HEK293T (cell line): Measurements from ENCODE around the gene PLGLB1.
A peak's percentile ranks its signal among the peaks of the same experiment; 100 is the strongest.
"Not testable (repeated sequence)": the region's sequence is repeated elsewhere in the genome, so short reads cannot be mapped to it uniquely, and the experiment has no call there.

Experiments used
- CTCF ChIA-PET: fragments of 350-600 bp; formaldehyde crosslinking; extraction: SDS; loops from one replicate; lab custom pipeline; 2021; ENCODE audit warnings: antibody characterized with exemption, inconsistent platforms; lab: Yijun Ruan, JAX
- POLR2A ChIA-PET: fragments of 350-600 bp; formaldehyde crosslinking; extraction: SDS; loops from one replicate; lab custom pipeline; 2020; ENCODE audit warnings: antibody characterized with exemption, inconsistent platforms; lab: Yijun Ruan, JAX
- DNase-seq: peaks from one replicate; pipeline ENCODE4 v3.0.0; 2012; ENCODE audit warnings: mixed read lengths; ENCODE audit errors: extremely low spot score
- ZNF384 ChIP-seq: fragments of 450-650 bp; IDR thresholded peaks from 2 replicates; pipeline ENCODE4 v1.6.1; 2016

PLGLB1 gene

DNA sequence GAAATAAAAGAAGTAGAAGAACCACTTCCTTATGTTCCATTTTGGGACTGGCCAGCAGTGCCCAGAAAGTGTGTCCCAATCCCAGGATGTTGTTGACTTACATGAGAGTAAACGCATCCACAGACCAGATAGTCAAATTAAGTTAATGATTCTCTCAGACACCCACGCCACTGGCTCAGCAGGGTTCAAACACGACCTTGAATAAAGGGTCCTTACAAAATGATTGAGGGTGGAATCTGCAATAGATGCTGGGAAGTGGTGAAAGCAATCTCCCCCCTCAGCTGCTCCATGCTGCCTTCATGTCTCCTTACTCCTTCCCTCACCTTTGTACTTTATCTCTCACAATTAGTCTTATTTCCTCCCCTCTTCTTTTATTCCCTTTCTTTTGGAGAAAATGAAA is at the start of gene PLGLB1:
Gene PLGLB1 (minus strand): TSS at position 101 of the 400 bp plus-strand sequence. CDS start 61 bp downstream, at position 40.
- POLR2A ChIA-PET, CTCF ChIA-PET, DNase-seq: not testable (repeated sequence)

DNA sequence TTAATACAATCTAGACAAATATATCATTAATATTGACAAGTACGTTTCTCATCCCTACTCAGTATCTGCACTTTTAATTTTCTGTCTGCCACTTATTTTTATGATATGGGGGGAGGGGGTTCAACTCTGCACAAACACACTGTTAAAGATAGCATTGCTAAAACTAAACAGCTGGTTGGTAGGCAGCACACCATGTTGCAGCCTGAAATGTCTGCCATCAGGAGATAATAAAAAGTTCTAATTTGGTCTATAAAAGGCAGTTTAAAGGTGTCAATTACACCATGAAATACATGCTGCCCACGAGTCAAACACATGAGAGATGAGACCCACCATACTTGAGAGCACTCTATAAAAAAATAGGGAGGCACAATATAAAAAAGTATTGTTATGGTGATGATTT is 42.7 kb upstream of the PLGLB1 start:
- POLR2A ChIA-PET, DNase-seq, CTCF ChIA-PET: not testable (repeated sequence)

DNA sequence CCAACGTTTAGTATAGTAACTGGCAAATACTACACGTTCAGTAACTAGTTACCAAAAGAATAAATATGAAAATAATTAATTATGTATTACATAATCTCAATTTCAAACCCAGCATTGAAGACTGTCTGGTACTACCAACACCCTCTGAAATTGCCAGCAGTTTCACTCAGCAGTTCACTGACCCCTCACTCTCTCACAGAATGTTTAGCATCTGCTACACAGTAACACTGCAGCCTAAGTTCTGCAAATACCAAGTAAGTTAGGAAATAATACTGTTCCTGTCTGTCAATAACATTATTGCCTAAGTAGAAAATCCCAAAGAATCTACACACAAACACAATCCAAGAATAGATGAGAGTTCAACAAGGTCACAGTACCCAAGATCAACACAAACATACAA is 41.8 kb upstream of the PLGLB1 start:
- DNase-seq, CTCF ChIA-PET, POLR2A ChIA-PET: not testable (repeated sequence)

DNA sequence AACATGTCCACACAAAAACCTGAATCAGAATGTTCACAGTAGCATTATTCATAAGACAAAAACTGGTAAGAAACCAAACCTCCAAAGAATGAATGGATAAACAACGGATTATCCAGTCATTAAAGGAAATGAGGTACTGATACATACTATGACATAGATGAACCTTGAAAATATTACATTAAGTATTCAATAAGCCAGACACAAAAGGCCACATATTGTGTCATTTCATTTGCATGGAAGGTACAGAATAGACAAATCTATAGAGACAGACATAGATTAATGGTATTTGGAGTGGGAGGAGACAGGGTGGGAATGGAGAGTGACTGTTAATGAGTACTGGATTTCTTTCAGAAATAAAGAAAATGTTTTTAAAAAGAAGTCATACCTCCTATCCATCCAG is 39.9 kb upstream of the PLGLB1 start:
- POLR2A ChIA-PET, DNase-seq, CTCF ChIA-PET: not testable (repeated sequence)

DNA sequence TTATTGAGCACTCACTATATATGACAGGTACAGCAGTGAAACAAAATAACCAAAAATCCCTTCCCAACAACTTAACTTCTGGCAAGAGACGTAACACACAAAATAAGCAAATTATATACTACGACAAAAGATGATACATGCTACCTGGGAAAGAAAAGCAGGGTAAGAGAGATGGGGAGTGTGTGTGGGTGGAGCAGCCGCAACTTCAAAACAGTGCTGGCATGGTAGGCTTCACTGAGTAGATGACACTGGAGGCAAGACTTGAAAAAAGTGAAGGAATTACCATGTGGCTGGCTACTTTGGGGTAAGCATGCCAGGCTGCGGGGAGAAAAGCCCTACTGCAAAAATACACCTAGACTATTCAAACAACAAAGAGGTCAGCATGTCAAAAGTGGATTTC is 36.0 kb upstream of the PLGLB1 start:
- DNase-seq, POLR2A ChIA-PET, CTCF ChIA-PET: not testable (repeated sequence)

DNA sequence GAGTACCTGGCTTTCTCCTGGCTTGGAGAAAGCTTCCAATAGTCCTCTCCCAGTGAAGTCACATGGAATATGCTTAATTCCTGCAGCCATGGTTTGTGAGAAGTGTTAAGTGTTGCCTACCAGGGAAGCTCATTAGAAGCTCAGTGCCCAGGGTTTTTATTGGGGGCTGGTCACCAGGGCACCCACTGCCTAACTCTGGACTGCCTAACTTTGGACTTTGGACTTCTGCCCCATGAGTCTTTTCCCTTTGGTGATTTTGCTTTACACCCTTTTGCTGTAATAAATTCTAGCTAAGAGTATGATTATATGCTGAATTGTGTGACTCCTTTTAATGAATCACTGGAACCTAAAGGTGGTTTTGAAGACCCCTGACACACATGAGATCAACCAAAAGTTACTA is 35.2 kb upstream of the PLGLB1 start:
- CTCF ChIA-PET, DNase-seq, POLR2A ChIA-PET: not testable (repeated sequence)

DNA sequence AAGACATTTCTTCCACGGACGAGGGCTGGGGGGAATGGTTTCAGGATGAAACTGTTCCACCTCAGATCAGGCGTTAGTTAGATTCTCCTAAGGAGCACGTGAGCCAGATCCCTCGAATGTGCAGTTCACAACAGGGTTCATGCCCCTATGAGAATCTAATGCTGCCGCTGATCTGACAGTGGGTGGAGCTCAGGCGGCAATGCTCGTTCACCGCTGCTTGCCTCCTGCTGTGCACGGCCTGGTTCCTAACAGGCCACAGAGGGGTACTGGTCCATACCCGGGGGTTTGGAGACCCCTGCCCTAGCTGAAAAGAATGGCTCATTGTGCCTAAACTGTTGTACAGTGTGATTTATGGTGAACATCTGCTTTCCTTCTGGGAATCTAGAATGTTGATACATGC is 34.8 kb upstream of the PLGLB1 start:
- POLR2A ChIA-PET, CTCF ChIA-PET, DNase-seq: not testable (repeated sequence)

DNA sequence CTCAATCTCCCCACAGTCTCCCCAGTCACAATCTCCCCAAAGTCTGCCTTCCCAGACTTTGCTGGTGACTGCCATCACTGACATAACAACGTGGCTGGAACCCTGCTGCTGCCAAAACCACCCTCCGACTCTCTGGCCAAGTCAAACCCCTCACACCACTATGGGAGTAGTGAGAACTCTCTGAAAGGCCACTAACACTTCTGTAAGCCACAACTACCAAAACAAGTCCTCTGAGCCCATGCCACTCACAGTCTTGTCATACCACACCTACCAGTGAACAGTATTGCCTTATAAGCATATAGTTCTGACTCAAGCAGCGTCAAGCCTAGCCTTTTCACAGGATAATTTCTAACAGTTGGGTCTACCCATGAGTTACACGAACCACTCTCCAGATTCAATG is 32.7 kb upstream of the PLGLB1 start:
- CTCF ChIA-PET, POLR2A ChIA-PET, DNase-seq: not testable (repeated sequence)

DNA sequence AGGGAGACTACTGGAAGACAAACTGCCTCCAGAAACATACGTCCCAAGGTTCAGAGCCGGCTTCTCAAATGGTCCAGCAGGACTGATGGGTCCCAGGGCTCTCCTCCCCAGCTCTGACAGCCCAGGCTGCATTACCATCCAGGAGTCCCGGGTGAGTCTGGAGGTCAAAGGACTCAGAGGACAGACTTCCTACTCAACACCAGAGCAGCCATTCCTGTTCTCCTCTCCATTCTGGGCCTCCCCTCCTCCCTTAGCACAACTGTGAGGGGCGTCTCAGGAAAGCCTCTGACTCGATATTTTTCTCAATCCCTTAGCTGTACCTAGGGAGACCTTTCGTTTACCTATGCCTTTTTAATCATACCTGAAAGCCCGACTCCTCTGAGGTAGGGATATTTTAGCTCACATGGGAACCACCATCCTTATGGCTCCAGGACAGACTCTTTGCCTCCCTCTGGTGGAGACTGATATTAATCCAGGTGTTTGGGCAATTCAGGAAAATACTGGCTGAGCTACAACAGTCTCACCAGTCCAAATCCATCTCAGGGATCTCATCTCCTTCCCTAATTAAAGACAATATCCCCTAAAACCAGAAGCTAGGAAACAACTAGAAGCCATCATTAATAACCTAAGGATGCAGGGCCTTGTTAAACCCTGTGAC is 19.8 kb upstream of the PLGLB1 start:
- POLR2A ChIA-PET, CTCF ChIA-PET, DNase-seq: not testable (repeated sequence)

DNA sequence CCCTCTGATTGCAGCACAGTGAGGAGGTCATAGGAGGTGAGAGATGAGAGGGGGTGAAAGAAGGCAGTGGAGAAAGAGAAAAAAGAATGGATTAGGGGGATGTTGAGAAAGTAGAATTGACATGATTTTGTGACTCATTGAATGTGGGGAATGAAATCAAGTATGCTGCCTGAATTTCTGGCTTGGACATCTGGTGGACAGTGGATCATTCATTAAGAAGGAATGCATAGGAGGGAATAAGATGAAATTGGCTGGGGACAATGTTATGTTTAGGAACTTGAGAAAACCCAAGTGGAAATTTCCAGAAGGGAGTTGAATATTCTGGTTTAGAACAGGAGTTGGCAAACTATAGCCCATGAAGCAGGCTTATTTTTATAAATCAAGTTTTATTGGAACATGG is 7.0 kb upstream of the PLGLB1 start:
- CTCF ChIA-PET, POLR2A ChIA-PET, DNase-seq: not testable (repeated sequence)

DNA sequence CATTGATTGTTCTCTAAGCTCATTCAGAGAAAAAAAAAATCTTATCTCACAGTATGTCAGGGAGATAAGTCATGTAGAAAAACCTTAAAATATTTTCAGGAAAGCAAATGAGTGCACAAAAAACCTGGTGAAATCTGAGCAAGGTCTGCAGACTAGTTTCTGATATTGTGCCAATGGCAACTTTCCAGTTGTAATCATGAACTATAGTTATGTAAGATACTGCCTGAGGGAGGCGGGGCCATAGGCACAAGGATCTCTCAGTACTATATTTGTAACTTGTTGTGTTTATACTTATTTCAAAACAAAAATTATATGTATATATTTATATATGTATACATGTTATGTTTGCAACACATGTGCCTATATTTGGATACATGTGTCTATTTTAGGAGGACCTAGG is 5.2 kb upstream of the PLGLB1 start:
- POLR2A ChIA-PET, DNase-seq, CTCF ChIA-PET: not testable (repeated sequence)

DNA sequence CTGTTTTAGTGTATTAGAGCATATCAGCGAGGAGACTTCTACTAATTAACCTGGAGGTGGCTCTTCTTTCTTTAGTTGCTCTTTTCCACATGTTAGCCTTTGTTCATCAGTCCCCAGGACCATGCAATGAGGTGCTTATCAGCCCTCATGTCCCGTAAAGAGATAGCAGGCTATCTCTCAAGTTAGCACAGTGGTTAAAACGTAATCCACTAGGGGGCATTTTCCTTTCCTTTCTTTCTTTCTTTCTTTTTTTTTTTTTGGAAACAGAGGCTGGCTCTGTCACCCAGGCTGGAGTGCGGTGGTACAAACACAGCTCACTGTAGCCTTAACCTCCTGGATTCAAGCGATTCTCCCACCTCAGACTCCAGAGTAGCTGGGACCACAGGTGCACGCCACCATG is 4.3 kb upstream of the PLGLB1 start:
- CTCF ChIA-PET, DNase-seq, POLR2A ChIA-PET: not testable (repeated sequence)
- 0 out of 2 replicates have a peak, but pooled peaks have one; percentile 14 for TF ChIP-seq ZNF384

DNA sequence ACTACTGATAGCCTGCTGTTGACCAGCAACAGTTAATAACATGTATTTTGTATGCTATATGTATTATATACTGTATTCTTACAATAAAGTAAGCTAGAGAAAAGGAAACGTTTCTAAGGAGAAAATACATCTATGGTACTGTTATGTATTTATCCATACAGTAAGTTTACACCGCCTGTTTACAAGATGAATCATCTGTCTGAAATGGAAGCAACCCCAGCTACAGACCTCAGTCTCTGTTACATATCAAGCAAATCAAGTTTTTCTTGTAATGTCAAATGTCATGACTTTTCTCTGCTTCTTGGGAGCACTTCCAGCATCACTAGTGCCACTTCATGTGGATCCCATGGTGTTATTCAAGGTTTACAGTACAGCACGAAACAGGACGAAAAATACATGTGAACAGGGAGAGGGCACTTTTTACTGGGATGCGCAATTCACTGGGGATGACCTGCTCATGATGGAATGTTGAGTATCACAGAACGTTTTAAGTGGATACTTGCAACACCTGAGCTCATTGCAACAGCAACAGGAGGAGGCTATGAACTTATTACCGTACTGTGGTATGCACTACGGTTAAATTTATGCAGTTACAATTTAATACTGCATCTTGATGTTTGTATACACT is 2.5 kb upstream of the PLGLB1 start:
- POLR2A ChIA-PET, CTCF ChIA-PET, DNase-seq: not testable (repeated sequence)

DNA sequence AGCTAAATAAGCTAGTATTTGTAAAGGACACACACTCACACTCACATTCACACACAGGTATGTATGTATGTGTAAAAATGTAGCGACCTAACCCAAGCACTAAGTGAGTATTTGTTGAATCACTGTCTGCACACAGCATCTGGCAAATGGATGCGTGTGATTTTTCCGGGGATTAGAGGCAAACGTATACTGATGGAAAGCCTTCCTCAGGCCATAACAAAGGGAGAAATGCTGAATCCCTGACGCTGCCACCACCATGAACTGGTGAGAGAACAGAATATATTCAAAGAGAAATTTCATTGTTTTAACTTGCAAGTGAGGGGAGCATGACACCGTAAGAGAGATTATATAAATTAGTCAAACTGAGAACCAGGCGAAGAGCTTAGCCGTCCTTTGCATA is 601 bp downstream of the PLGLB1 start:
- CTCF ChIA-PET, POLR2A ChIA-PET, DNase-seq: not testable (repeated sequence)

DNA sequence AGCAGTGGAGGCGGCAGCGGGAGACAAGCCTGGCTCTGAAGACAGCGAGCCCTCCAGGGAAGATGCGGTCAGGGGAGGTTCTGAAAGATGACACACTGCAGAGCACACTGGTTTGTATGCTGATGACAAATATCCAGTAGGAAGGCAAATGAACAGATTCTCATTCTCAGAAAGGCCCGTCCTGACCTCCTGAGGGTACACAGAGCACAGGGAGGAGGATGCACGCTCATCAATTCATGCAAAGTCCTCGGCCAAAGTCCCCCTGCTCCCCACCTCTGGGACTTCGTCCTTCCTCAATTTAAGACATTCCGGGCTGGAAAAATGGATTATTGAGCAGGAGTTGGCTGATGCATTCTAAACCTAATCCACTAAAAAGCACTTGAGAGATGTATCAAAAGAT is 2.6 kb downstream of the PLGLB1 start:
- POLR2A ChIA-PET, DNase-seq, CTCF ChIA-PET: not testable (repeated sequence)

DNA sequence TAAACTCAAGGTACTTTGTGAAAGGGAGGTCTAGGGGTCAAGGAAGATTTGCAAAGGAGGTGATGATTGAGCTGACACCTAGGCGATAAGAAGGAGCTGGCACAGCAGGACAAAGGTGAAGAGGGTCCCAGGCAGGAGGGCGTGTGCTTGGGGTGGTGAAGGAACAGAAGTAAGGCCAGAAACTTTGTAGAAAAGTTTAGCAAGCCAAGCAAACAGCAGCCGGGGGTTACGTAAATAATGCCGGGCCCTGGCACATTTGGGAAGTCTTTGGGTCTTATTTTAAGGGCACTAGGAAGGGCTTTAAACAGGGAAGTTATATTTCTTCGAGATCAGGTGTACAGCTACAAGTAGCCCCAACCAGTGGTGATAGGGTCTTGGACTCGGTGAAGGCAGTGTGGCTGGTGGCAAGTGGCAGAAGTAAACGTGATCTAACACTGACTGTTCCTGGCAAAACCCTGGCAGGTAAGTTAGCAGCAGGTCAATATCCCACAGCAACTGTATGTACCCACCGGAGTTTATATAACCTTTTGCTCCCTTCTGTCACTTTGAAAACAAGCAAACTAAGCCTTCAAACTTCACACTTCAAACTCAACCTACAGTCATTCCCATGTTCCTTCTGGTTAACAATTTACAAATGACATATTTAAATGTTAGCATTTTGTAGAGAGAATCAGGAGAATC is 7.0 kb downstream of the PLGLB1 start:
- CTCF ChIA-PET, DNase-seq, POLR2A ChIA-PET: not testable (repeated sequence)

DNA sequence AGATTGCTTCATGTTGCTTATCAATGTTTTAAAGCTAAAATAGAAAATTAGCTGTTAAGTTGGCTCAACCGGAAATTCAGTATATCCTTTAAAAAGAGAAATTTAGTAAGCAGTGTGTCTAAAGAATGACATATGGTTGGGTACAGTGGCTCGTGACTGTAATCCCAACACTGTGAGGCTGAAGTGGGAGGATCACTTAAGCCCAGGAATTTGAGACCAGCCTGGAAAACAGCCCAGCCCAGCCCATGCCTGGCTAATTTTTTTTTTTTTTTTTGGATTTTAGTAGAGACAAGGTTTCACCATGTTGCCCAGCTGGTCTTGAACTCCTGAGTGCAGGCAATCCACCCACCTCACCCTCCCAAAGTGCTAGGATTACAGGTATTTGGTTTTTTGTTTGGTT is 17.2 kb downstream of the PLGLB1 start:
- POLR2A ChIA-PET, CTCF ChIA-PET, DNase-seq: not testable (repeated sequence)
